ENCODE measurements around the gene HECW1.

Gene HECW1

DNA sequence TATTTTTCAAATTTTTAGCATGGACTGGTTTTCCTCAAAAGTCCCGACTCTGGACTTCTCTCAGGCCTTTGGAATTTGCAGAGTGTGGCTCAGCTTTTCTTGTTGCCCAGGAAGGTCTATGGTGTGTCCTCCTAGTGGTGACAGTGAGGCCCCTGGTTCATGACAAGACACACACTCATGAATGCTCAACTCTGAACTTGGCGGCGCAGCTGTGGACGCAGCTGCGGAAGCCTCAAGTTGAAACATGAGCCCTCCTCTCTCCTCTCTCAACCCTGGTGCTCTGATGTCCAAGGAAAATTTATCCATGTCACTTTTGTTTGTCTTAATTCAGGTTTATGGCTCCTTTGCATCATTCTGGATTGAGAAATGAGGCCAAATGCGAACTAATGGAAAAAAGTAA is 183.9 kb downstream of the HECW1 start:
- H3K4me3 ChIP-seq (replicated peaks; ENCODE audit: low read depth, low read length): no peak overlapping the region
- no peak for DNase-seq (ENCODE audit: low read depth)
- TF ChIP-seq, protein P1, sequence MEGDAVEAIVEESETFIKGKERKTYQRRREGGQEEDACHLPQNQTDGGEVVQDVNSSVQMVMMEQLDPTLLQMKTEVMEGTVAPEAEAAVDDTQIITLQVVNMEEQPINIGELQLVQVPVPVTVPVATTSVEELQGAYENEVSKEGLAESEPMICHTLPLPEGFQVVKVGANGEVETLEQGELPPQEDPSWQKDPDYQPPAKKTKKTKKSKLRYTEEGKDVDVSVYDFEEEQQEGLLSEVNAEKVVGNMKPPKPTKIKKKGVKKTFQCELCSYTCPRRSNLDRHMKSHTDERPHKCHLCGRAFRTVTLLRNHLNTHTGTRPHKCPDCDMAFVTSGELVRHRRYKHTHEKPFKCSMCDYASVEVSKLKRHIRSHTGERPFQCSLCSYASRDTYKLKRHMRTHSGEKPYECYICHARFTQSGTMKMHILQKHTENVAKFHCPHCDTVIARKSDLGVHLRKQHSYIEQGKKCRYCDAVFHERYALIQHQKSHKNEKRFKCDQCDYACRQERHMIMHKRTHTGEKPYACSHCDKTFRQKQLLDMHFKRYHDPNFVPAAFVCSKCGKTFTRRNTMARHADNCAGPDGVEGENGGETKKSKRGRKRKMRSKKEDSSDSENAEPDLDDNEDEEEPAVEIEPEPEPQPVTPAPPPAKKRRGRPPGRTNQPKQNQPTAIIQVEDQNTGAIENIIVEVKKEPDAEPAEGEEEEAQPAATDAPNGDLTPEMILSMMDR (IDR thresholded peaks at IDR 0.05; ENCODE audit: low read length, missing control alignments): no peak

DNA sequence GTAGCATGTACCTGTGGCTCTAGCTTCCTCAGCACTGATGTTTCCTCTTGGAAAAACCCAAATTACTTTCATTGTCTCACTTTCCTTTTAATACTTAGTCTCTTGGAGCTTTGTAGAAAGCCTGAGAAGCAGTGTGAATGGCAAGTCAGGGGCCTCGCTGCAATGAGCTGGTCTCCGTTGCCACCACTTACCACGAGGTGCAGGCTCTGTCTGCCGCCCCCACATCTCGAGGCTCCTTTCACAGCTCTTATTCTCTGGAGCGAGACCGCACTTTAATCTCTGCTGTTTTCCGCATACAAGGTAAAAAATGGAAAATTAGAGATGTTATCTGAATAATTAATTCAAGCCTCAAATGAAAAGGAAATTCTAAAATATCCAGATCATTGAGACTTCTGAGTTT is 186.2 kb downstream of the HECW1 start:
- DNase-seq (ENCODE audit: low read depth): no peak
- no peak overlapping the region for H3K4me3 ChIP-seq (replicated peaks; ENCODE audit: low read depth, low read length)
- TF ChIP-seq, protein P1 (IDR thresholded peaks at IDR 0.05; ENCODE audit: low read length, missing control alignments): no peak

DNA sequence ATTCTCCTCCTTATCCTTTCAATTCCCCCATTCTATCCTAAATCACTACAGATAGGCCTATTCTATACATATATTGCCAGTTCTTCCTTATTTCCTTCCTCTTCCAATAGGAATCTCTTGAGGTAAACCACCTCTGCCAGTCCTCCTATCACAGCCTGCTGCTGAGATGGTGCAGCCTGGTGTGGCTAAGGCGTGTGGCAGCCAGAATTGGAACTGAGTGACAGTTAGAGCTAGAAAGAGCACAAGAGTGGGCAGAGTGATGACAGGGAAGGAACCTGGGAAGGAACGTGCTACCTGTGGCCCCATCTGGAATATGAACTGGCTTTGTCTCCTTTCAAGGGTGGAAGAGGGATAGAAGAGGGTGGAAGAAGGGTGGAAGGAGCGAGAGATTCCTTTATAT is 187.7 kb downstream of the HECW1 start:
- TF ChIP-seq, protein P1 (IDR thresholded peaks at IDR 0.05; ENCODE audit: low read length, missing control alignments): no peak
- no peak for DNase-seq (ENCODE audit: low read depth)
- no peak overlapping the region for H3K4me3 ChIP-seq (replicated peaks; ENCODE audit: low read depth, low read length)

DNA sequence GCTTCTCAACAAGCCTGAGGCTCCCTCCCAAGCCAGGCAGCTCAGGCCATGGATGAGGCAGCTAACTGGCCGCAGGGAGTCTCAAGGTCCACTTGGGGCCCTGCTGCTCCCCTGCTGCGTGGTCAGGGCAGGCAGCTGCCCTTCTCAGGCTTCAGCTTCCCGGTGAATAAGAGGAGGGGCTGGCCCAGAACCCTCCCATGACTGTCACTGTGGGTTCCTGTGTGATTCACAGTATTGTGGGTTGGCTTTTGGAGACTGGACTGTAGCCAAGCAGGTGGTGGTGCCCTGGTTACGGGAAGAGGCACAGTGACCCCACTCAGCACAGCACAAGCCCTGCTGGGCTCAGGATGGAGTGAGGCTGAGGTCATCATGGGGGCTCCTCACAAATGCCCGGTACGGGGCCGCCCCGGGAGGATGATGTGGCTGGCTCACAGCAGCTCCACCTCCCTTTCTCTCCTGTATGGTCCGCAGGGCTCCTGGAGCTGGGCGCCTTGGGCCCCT is 189.8 kb downstream of the HECW1 start:
- TF ChIP-seq, protein P1 (IDR thresholded peaks at IDR 0.05; ENCODE audit: low read length, missing control alignments): no peak
- no peak overlapping the region for H3K4me3 ChIP-seq (replicated peaks; ENCODE audit: low read depth, low read length)
- DNase-seq (ENCODE audit: low read depth): peak; percentile 7

DNA sequence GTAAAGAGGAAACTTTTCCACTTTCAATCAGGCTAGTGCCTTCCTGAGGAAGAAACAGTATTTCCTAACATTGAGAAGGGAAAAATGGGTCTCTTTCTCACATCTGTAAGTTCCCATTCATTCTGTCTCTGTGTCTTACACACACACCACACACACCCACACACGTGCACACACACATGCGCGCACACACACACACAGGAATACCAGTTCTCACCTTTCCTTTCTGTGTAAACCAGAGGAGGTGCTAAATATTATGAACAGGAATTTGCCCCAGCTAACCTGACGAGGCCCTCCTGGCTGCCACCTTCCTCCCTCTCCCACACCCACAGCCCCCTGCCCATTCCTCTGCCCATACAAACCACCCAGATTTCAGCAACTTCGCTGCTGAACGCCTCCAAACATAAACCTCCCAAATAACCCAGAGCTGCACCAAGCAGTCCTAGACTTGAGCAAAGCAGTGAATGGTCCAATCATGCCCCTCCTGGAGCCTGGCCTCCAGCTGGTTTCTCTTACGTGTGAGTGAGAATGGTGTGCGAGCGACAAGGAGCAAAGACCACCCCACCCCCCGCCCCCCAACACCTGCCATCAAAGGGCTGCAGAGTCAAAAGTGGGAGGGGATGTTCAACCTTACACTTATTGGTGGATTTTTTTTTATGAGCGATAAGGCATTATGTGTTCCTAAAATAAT is 190.5 kb downstream of the HECW1 start:
- DNase-seq (ENCODE audit: low read depth): no peak
- TF ChIP-seq, protein P1 (IDR thresholded peaks at IDR 0.05; ENCODE audit: low read length, missing control alignments): no peak
- no peak overlapping the region for H3K4me3 ChIP-seq (replicated peaks; ENCODE audit: low read depth, low read length)

DNA sequence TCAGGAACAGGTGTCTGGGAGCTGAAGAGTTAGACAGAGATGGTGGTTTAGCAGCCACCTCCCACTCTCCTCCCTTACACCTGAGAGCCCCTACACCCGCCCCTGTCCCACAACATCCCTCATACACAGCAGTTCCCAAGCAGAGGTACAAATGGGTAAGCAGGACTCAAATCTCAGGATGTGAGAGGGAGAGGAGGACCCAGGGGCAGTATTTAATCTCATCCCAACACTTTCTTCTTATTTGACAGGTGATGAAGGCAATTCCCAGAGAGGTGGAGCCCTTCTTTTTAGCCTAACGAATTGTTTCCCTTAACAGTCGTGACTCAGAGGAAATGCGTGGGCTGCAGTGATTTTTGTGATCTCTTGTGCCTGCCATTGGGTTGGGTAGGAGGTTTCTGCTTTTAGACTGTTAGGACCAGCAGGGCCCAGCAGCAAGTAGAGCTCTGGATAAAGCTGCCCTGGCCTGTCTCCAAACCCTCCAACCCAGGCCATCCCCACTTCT is 191.3 kb downstream of the HECW1 start:
- TF ChIP-seq, protein P1 (IDR thresholded peaks at IDR 0.05; ENCODE audit: low read length, missing control alignments): no peak
- no peak overlapping the region for H3K4me3 ChIP-seq (replicated peaks; ENCODE audit: low read depth, low read length)
- peak; percentile 24 for DNase-seq (ENCODE audit: low read depth)

DNA sequence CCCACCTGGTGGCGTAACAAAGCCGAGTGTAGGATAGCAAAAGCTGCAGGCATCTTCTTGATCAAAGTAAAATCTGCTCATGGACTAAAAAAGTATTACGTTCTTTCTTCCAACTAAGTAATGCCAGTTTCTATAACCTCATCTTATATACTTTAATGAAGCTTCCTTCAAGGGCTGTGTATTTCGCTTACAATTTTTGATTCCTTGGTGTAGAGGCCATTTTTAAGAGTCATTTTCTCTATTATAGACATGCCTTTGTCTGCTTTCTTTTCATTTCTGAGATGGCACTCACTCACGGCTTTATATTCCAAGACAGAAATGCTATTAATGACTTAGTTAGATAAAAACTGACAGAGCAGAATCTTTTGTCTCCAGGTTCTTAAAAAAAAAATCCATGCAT is 194.0 kb downstream of the HECW1 start:
- DNase-seq (ENCODE audit: low read depth): no peak
- no peak overlapping the region for H3K4me3 ChIP-seq (replicated peaks; ENCODE audit: low read depth, low read length)
- TF ChIP-seq, protein P1 (IDR thresholded peaks at IDR 0.05; ENCODE audit: low read length, missing control alignments): no peak
